Gastrocnemius medialis (tissue), 4 donors: Measurements from ENCODE around the gene SFTPD. TPM values are rescaled to one million over a fixed set of nuclear protein-coding genes. Genes with fewer than 3 reads are reported as not detected.

Source experiments
- ATAC-seq, 2 donors: fragments of 150-250 bp; one replicate each; pipeline ENCODE4 v1.9.1; 2016
- DNase-seq, 2 donors: peaks; one replicate each; pipeline ENCODE4 v3.0.0-alpha.2; 2019
- H3K27ac ChIP-seq, 4 donors: fragments of 200-600 bp; sonication (generic); 1 replicate in 1 of 4; 2 replicates in 3 of 4; pipeline ENCODE4 v1.5.1; 2016 to 2018; ENCODE audit warnings: mild to moderate bottlenecking in 2 of 4, moderate library complexity in 1 of 4
- H3K27me3 ChIP-seq, 3 donors: fragments of 200-600 bp; sonication (generic) in 2 of 3; 1 replicate in 1 of 3; 2 replicates in 2 of 3; pipeline versions ENCODE4 v1.5.1 to v1.6.0; 2016 to 2019; ENCODE audit warnings: mild to moderate bottlenecking in 1 of 3, moderate library complexity in 1 of 3
- H3K36me3 ChIP-seq, 2 donors: fragments of 200-600 bp; sonication (generic) in 1 of 2; one replicate each; pipeline ENCODE4 v1.5.1; 2017 to 2018
- H3K4me1 ChIP-seq, 2 donors: fragments of 200-600 bp; sonication (generic) in 1 of 2; one replicate each; pipeline ENCODE4 v1.5.1; 2016 to 2017; ENCODE audit warnings: mild to moderate bottlenecking in 2 of 2
- H3K4me3 ChIP-seq, 4 donors: fragments of 200-600 bp; sonication (generic) in 3 of 4; 1 replicate in 1 of 4; 2 replicates in 3 of 4; pipeline ENCODE4 v1.5.1; 2016 to 2019; ENCODE audit warnings: mild to moderate bottlenecking in 2 of 4
- H3K9me3 ChIP-seq, 3 donors: fragments of 200-600 bp; sonication (generic) in 2 of 3; 1 replicate in 1 of 3; 2 replicates in 2 of 3; pipeline ENCODE4 v1.5.1; 2016 to 2019
- POLR2A ChIP-seq, 2 donors: fragments of 450-650 bp; IDR thresholded peaks; one replicate each; pipeline ENCODE4 v1.6.1; 2017; ENCODE audit warnings: antibody characterized with exemption in 2 of 2, mild to moderate bottlenecking in 2 of 2, moderate library complexity in 2 of 2
- in situ Hi-C, 4 donors: fragments of 200-750 bp; cut with MboI; loops; one replicate each; pipeline versions ENCODE4 v1.15.0 to v1.8.0; 2017; ENCODE audit warnings: low sequenced_read_pairs in 4 of 4
- intact Hi-C: fragments of 100-400 bp; cut with DNase I; formaldehyde crosslinking; loops from one replicate; pipeline ENCODE4 v1.15.1; 2023; ENCODE audit warnings: low total_unique reads
- total RNA-seq, 4 donors: library from RNA; depleted of rRNA; stranded (reverse); fragments of >200 nt; gene quantifications; one replicate each; pipeline versions ENCODE4 v1.1.0 to v1.2.3, GENCODE V29; 2016
- TF ChIP-seq, protein P1 (sequence below), 5 experiments: fragments of 450-650 bp in 3 of 5; fragments of 200-600 bp in 2 of 5; sonication (generic) in 2 of 5; IDR thresholded peaks in 4 of 5; conservative IDR thresholded peaks in 1 of 5; 1 replicate in 4 of 5; 2 replicates in 1 of 5; pipeline ENCODE4 v1.5.1; 2016 to 2019; ENCODE audit warnings: antibody characterized with exemption in 5 of 5, mild to moderate bottlenecking in 3 of 5, moderate library complexity in 3 of 5

Gene SFTPD
- total RNA-seq, 4 donors from 2014 or later = 0.73 TPM; not detected in 3

- intact Hi-C loops = no loop called here
- DNase-seq = no peak
- Histone ChIP-seq H3K27ac (no peak overlapping the region), H3K36me3 (peaks cover 0 to 4% of the 10 kb centered on the region in 2 donors), H3K9me3 (no peaks in the 10 kb centered on the region), H3K4me1 (no peaks in the 10 kb centered on the region), H3K27me3 (no peaks in the 10 kb centered on the region), H3K4me3 (no peak overlapping the region)
- TF ChIP-seq, protein P1, sequence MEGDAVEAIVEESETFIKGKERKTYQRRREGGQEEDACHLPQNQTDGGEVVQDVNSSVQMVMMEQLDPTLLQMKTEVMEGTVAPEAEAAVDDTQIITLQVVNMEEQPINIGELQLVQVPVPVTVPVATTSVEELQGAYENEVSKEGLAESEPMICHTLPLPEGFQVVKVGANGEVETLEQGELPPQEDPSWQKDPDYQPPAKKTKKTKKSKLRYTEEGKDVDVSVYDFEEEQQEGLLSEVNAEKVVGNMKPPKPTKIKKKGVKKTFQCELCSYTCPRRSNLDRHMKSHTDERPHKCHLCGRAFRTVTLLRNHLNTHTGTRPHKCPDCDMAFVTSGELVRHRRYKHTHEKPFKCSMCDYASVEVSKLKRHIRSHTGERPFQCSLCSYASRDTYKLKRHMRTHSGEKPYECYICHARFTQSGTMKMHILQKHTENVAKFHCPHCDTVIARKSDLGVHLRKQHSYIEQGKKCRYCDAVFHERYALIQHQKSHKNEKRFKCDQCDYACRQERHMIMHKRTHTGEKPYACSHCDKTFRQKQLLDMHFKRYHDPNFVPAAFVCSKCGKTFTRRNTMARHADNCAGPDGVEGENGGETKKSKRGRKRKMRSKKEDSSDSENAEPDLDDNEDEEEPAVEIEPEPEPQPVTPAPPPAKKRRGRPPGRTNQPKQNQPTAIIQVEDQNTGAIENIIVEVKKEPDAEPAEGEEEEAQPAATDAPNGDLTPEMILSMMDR (IDR thresholded peaks at IDR 0.05 in 4 of 5, conservative IDR thresholded peaks at IDR 0.05 in 1 of 5) = no peak
- no peak for TF ChIP-seq POLR2A (IDR thresholded peaks at IDR 0.05)
- no peak for ATAC-seq
- in situ Hi-C loops = loop anchor here in 3 of 4 donors (25.0 kb wide), 2 partner anchors 385 to 585 kb away; partner anchors contain the start of gene SFTPA2 (in 3 of the 3)
These were observed 1.9 kb downstream of the SFTPD start for GRCh38 chr10:79947083-79947415.

DNA sequence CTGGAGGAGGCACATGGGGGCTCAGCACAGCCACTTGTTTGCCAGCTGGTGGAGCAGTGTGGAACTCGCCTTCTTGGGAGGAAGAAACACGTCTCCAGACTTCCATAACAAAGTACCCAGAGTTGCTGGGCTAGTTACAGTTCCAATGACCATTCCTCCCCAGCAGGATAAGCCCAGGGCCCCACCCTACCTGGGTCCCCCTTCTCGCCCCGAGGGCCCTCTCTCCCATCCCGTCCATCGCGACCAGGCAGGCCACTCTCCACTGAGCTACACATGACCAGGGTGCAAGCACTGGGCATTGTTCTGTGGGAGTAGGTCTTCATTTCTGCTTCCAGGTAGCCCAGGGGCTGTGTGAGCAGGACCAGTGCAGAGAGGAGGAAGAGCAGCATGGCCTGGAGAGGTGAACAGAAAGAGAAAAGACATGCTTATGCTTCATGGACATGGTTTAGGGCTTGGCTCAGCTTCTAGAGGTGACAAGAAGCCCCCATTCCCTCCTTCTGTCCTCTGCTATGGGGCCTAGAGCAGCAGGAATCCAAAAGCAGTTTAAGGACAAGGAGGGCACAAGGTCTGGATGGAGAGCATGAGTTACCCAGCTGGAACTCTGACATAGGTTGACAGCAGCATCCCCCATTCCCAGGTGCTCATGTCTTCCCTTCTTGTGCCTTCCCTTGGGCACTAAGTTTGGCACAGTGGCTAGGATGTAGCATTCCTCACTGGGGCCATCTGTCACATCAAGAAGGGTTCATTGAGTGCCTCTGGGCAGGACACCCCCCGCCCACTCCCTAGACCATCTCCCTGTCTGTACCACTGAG lies 2.4 kb downstream of the SFTPD start:
- Histone ChIP-seq H3K27ac (no peak overlapping the region), H3K27me3 (no peaks in the 10 kb centered on the region), H3K9me3 (no peaks in the 10 kb centered on the region), H3K36me3 (peaks cover 0 to 4% of the 10 kb centered on the region in 2 donors), H3K4me1 (no peaks in the 10 kb centered on the region), H3K4me3 (no peak overlapping the region)
- intact Hi-C loops = no loop called here
- in situ Hi-C loops = loop anchor here in 3 of 4 donors (25.0 kb wide), 2 partner anchors 384 to 584 kb away; partner anchors contain the start of gene SFTPA2 (in 3 of the 3)
- ATAC-seq (no peak), DNase-seq (no peak)
- TF ChIP-seq POLR2A (IDR thresholded peaks at IDR 0.05) = no peak
- TF ChIP-seq, protein P1 (IDR thresholded peaks at IDR 0.05 in 4 of 5, conservative IDR thresholded peaks at IDR 0.05 in 1 of 5) = no peak

DNA sequence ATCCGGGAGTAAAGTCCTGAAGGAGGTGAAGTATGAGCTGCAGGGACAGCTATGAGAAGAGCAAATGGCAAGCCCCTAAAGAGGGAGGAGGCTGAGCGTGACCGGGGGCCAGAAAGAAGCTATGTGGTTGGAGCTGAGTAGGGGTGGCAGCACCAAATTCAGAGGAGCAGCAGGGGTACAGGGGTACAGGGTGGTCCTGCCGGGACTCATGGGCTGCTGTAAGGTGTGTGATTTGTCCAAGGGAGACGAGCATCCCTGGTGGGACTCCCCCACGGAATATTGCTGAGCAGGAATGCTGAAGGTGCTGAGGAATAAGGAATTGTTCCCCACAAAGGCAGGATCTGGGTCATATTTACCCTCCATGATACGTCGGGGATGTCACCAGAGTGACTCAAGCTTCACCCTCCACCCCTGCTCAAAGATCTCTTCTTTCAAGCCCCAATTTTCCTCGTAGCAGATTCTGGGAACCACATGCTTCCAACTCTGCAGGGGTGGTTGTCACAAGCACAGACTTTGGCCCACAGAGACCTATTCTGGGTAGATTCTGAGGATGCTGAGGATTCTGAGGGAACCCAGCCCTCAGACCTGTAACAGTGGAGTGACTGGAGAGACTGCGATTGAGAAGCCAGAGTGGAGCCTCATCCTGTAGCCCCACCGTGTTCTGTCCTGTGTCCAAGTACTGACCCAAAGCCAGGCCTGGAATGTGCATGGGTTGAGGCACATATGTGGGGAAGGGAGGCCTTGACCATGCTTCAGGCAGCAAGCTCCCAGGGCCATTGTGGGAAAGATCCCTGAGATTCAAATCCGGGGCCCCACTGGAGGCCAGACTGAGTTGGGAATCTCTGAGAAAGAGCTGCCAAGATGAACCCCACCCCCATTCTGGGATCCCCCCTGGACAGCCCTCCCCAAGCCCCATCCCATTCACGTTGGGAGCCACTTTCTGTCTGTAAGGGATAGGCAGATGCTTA lies 4.2 kb downstream of the SFTPD start:
- H3K27ac ChIP-seq = no peak overlapping the region
- ATAC-seq (no peak), DNase-seq (no peak)
- no peaks in the 10 kb centered on the region for H3K36me3 ChIP-seq
- H3K4me1 ChIP-seq = no peaks in the 10 kb centered on the region
- H3K27me3 ChIP-seq = no peaks in the 10 kb centered on the region
- in situ Hi-C loops = loop anchor here in 3 of 4 donors (25.0 kb wide), 2 partner anchors 382 to 582 kb away; partner anchors contain the start of gene SFTPA2 (in 3 of the 3)
- intact Hi-C loops = no loop called here
- no peak overlapping the region for H3K4me3 ChIP-seq
- no peak for TF ChIP-seq POLR2A (IDR thresholded peaks at IDR 0.05)
- TF ChIP-seq, protein P1 (IDR thresholded peaks at IDR 0.05 in 4 of 5, conservative IDR thresholded peaks at IDR 0.05 in 1 of 5) = no peak
- no peaks in the 10 kb centered on the region for H3K9me3 ChIP-seq

GRCh38 chr10:79943871-79944270 lies 5.0 kb downstream of the SFTPD start:
- Histone ChIP-seq H3K27me3 (no peaks in the 10 kb centered on the region), H3K4me1 (no peaks in the 10 kb centered on the region), H3K9me3 (no peaks in the 10 kb centered on the region), H3K27ac (no peak overlapping the region), H3K36me3 (no peaks in the 10 kb centered on the region), H3K4me3 (no peak overlapping the region)
- no peak for DNase-seq
- in situ Hi-C loops (loop anchor here in 3 of 4 donors (25.0 kb wide), 2 partner anchors 382 to 582 kb away; partner anchors contain the start of gene SFTPA2 (in 3 of the 3)), intact Hi-C loops (no loop called here)
- TF ChIP-seq, protein P1 (IDR thresholded peaks at IDR 0.05 in 4 of 5, conservative IDR thresholded peaks at IDR 0.05 in 1 of 5) = no peak
- TF ChIP-seq POLR2A (IDR thresholded peaks at IDR 0.05) = no peak
- no peak for ATAC-seq
